ENCODE measurements around the gene MAN1C1. TPM values are rescaled to one million over a fixed set of nuclear protein-coding genes. Genes with fewer than 3 reads are reported as not detected.

The MAN1C1 gene
- total and polyA plus RNA-seq, 2 donors (not counting 1 experiment from before 2014, with no cell fraction given), result 0.31 to 0.89 TPM

DNA sequence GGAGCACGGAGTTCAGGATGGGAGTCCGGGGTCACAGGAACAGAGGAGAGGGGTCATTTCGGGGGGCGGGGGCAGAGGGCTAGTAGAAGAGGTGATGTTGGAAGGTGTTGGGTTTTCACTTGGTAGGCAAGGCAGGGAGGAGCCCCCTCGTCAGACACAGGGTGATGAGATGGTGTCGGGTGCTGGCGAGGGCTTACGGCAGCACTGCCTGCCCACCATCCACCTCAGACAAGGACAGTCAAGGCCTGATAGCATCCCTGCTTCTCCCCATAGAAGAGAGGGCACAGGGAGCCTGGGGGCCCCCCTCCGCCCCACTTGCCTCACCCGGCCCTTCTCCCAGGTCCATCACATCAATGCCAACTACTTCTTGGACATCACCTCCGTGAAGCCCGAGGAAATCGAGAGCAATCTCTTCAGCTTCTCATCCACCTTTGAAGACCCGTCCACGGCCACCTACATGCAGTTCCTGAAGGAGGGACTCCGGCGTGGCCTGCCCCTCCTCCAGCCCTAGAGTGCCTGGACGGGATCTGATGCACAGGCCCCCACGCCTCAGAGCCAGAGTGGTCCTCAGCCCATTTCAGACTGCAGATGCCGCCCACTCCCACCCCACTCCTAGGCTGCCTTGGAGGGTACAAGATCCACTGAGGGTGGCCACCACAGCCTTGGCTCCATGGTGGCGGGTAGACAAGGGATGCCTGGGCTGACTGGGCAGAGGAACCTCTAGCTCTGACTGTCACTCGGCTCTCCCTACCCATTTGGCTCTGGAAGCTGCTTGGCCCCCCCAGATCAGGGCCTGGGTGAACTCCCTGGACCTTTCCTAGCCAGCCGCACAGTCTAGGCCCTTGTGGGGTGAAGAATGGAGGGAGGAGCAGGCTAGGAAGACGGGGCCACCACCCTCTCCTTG, 198.9 kb downstream of the MAN1C1 start:
- no peak overlapping the region for H3K27ac ChIP-seq (ENCODE audit: low read length in 2 of 2)
- no peaks in the 10 kb centered on the region for H3K9me3 ChIP-seq (ENCODE audit: control extremely low read depth in 1 of 3, control insufficient read depth in 2 of 3, insufficient read depth in 1 of 3, low read length in 2 of 3)
- ChIA-PET POLR2A (no interaction called here), CTCF (interaction anchor here (0.7 to 1.1 kb wide), 2 partner anchors 10 to 19 kb away, joined by 3 read pairs; no protein-coding TSS in a partner anchor)
- no peaks in the 10 kb centered on the region for H3K27me3 Mint-ChIP-seq
- H3K4me3 ChIP-seq (ENCODE audit: control extremely low read depth in 1 of 5, extremely low read depth in 1 of 5, insufficient read depth in 1 of 5, low read depth in 2 of 5, low read length in 4 of 5), result no peak overlapping the region
- ATAC-seq (ENCODE audit: low read depth) (no peak), DNase-seq (no peak)
- intact Hi-C loops (cut with micrococcal nuclease), result loop anchor here (10.0 kb wide), 1 partner anchor 571 kb away; the partner anchor contains the start of gene RSRP1
- H3K4me2 ChIP-seq (replicated peaks; ENCODE audit: low read depth, low read length, poor library complexity, severe bottlenecking), result no peak overlapping the region
- TF ChIP-seq CTCF (IDR thresholded peaks at IDR 0.05) (no peak), EZH2 (IDR thresholded peaks at IDR 0.05; ENCODE audit: borderline replicate concordance, insufficient read depth, low read depth, low read length, poor library complexity, severe bottlenecking) (no peak)
- H3K36me3 ChIP-seq (replicated peaks in 1 of 2; ENCODE audit: control extremely low read depth in 1 of 2, control insufficient read depth in 1 of 2, extremely low read depth in 1 of 2, insufficient read depth in 2 of 2, low read length in 1 of 2), result no peaks in the 10 kb centered on the region
- H3K79me2 ChIP-seq (ENCODE audit: control insufficient read depth, insufficient read depth, low read length), result no peaks in the 10 kb centered on the region
- H3K27ac Mint-ChIP-seq, result no peak overlapping the region
- no peaks in the 10 kb centered on the region for H4K20me1 ChIP-seq (ENCODE audit: control insufficient read depth, insufficient read depth, low read length, poor library complexity, severe bottlenecking)
- H3K4me3 Mint-ChIP-seq, result no peak overlapping the region
- WGBS (ENCODE audit: insufficient coverage), result 91% methylated on average over 21 of the region's 24 CpGs
- no peak overlapping the region for H2AFZ ChIP-seq (ENCODE audit: insufficient read depth, low read depth, low read length, poor library complexity, severe bottlenecking)
- H3K9me3 Mint-ChIP-seq (ENCODE audit: insufficient read depth), result no peaks in the 10 kb centered on the region
- peaks cover 16% of the 10 kb centered on the region for H3K4me1 Mint-ChIP-seq
- no peaks in the 10 kb centered on the region for H3K27me3 ChIP-seq (replicated peaks in 1 of 4; ENCODE audit: control extremely low read depth in 1 of 4, control insufficient read depth in 3 of 4, insufficient read depth in 4 of 4, low read length in 3 of 4)
- no peak overlapping the region for H3K9ac ChIP-seq (ENCODE audit: low read length)
- H3K4me1 ChIP-seq (ENCODE audit: control insufficient read depth in 2 of 2, insufficient read depth in 2 of 2, low read length in 2 of 2), result peaks cover 9 to 17% of the 10 kb centered on the region in 2 donors
